ENCODE measurements around the gene UBTFL1. TPM values are rescaled to one million over a fixed set of nuclear protein-coding genes. Genes with fewer than 3 reads are reported as not detected.

UBTFL1 gene
- total RNA-seq, 1 experiment from 2014 or later, result not detected

DNA sequence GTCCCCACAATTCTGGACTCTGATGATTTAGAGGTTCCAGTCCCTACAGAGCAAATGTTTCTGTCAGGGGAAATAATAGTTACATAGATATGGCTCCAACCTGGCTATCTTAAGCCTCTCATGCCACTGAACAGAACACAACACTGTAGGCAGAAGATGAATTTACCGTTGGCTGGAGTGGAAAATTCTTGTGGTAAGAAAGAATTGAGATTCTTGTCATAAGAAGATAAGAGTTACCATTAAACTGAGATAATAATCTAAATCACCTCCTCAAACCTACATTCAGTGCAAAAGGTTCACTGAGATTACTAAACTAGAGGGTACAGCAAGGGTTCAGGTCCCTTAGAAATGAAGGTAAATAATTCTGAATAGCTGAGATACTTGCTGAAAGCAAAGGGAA is 38.6 kb downstream of the UBTFL1 start:
- no peak for DNase-seq (ENCODE audit: low read depth, low spot score)
- H3K4me1 ChIP-seq (ENCODE audit: control insufficient read depth in 1 of 2, insufficient read depth in 2 of 2, low read length in 2 of 2), result no peaks in the 10 kb centered on the region
- H3K9me3 ChIP-seq (ENCODE audit: control insufficient read depth in 1 of 2, insufficient read depth in 1 of 2, low read depth in 1 of 2, low read length in 2 of 2), result no peaks in the 10 kb centered on the region
- TF ChIP-seq, protein P1, sequence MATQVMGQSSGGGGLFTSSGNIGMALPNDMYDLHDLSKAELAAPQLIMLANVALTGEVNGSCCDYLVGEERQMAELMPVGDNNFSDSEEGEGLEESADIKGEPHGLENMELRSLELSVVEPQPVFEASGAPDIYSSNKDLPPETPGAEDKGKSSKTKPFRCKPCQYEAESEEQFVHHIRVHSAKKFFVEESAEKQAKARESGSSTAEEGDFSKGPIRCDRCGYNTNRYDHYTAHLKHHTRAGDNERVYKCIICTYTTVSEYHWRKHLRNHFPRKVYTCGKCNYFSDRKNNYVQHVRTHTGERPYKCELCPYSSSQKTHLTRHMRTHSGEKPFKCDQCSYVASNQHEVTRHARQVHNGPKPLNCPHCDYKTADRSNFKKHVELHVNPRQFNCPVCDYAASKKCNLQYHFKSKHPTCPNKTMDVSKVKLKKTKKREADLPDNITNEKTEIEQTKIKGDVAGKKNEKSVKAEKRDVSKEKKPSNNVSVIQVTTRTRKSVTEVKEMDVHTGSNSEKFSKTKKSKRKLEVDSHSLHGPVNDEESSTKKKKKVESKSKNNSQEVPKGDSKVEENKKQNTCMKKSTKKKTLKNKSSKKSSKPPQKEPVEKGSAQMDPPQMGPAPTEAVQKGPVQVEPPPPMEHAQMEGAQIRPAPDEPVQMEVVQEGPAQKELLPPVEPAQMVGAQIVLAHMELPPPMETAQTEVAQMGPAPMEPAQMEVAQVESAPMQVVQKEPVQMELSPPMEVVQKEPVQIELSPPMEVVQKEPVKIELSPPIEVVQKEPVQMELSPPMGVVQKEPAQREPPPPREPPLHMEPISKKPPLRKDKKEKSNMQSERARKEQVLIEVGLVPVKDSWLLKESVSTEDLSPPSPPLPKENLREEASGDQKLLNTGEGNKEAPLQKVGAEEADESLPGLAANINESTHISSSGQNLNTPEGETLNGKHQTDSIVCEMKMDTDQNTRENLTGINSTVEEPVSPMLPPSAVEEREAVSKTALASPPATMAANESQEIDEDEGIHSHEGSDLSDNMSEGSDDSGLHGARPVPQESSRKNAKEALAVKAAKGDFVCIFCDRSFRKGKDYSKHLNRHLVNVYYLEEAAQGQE (IDR thresholded peaks at IDR 0.05; ENCODE audit: low read depth), result no peak
- no peak for TF ChIP-seq RAD21 (IDR thresholded peaks at IDR 0.05; ENCODE audit: low read depth)
- no peak for TF ChIP-seq ZFX (IDR thresholded peaks at IDR 0.05)
- no peak for TF ChIP-seq CBX3 (IDR thresholded peaks at IDR 0.05; ENCODE audit: low read depth)
- TF ChIP-seq TCF7L2 (IDR thresholded peaks at IDR 0.05; ENCODE audit: borderline replicate concordance, extremely low read depth, insufficient read depth, insufficient read length), result no peak
- TF ChIP-seq EGR1 (IDR thresholded peaks at IDR 0.05; ENCODE audit: low read depth), result no peak
- TF ChIP-seq ELF1 (IDR thresholded peaks at IDR 0.05; ENCODE audit: borderline replicate concordance, low read depth), result no peak
- TF ChIP-seq, protein P2, sequence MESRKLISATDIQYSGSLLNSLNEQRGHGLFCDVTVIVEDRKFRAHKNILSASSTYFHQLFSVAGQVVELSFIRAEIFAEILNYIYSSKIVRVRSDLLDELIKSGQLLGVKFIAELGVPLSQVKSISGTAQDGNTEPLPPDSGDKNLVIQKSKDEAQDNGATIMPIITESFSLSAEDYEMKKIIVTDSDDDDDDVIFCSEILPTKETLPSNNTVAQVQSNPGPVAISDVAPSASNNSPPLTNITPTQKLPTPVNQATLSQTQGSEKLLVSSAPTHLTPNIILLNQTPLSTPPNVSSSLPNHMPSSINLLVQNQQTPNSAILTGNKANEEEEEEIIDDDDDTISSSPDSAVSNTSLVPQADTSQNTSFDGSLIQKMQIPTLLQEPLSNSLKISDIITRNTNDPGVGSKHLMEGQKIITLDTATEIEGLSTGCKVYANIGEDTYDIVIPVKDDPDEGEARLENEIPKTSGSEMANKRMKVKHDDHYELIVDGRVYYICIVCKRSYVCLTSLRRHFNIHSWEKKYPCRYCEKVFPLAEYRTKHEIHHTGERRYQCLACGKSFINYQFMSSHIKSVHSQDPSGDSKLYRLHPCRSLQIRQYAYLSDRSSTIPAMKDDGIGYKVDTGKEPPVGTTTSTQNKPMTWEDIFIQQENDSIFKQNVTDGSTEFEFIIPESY (IDR thresholded peaks at IDR 0.05; ENCODE audit: extremely low read depth, insufficient replicate concordance, low read length), result no peak
- TF ChIP-seq EZH2phosphoT487 (IDR thresholded peaks at IDR 0.05; ENCODE audit: borderline replicate concordance), result no peak
- no peak for TF ChIP-seq YY1 (IDR thresholded peaks at IDR 0.05; ENCODE audit: extremely low read depth, insufficient replicate concordance, low read depth, low read length)
- TF ChIP-seq SP1 (IDR thresholded peaks at IDR 0.05; ENCODE audit: low read depth), result no peak
- H3K79me2 ChIP-seq (ENCODE audit: insufficient read depth, low read length), result no peaks in the 10 kb centered on the region
- no peak for ATAC-seq
- peaks cover 29% of the 10 kb centered on the region for H3K27me3 ChIP-seq (ENCODE audit: insufficient read depth, low read length)
- no peaks in the 10 kb centered on the region for H3K36me3 ChIP-seq (ENCODE audit: control insufficient read depth in 1 of 2, insufficient read depth in 2 of 2, low read length in 2 of 2)
- intact Hi-C loops (cut with micrococcal nuclease), result no loop called here
- H3K4me3 ChIP-seq (replicated peaks in 1 of 2; ENCODE audit: low read depth in 1 of 2, low read length in 2 of 2), result no peak overlapping the region
- H3K4me2 ChIP-seq (ENCODE audit: low read length), result no peak overlapping the region
- no peak overlapping the region for H2AFZ ChIP-seq (ENCODE audit: low read depth, low read length, poor library complexity, severe bottlenecking)
- H4K20me1 ChIP-seq (ENCODE audit: insufficient read depth), result no peaks in the 10 kb centered on the region
- BruUV-seq (replicated peaks), result no TSS peak
- no peak overlapping the region for H3K27ac ChIP-seq (ENCODE audit: low read depth, low read length)
- ChIA-PET RAD21 (ENCODE audit: low non-redundant PET in 1 of 2, low total read pairs in 2 of 2, uncharacterized antibody in 2 of 2, unreplicated experiment in 2 of 2) (no interaction called here), POLR2A (no interaction called here), CTCF (no interaction called here)
- no peak overlapping the region for H3K9ac ChIP-seq (ENCODE audit: low read length)
- H3K9me2 ChIP-seq (ENCODE audit: insufficient read depth), result no peaks in the 10 kb centered on the region
